ENCODE results near the gene PHF2. TPM values are rescaled to one million over a fixed set of nuclear protein-coding genes. Genes with fewer than 3 reads are reported as not detected.

PHF2 gene
- total RNA-seq, 1 experiment from 2014 or later: 26.0 TPM

Other genes with a start within 250 kb of the PHF2 start
- gene FAM120A, start 124.9 kb upstream of the PHF2 start, total RNA-seq (2014; rRNA removed; shearing (Covaris generic)): 144 and 150 TPM in 2 replicates
- gene FAM120AOS, start 123.0 kb upstream of the PHF2 start, total RNA-seq (2014; rRNA removed; shearing (Covaris generic)): 79.8 and 89.9 TPM in 2 replicates